ENCODE measurements around the gene ZIC4.

ZIC4 gene

GRCh38 chr3:147417551-147418295 lies 11.4 kb upstream of the ZIC4 start:
- DNase-seq (ENCODE audit: low spot score) = no peak

GRCh38 chr3:147416931-147417330 lies 10.6 kb upstream of the ZIC4 start:
- DNase-seq (ENCODE audit: low spot score) = no peak

- DNase-seq (ENCODE audit: low spot score) = no peak
Measured at GRCh38 chr3:147415874-147416273, 9.5 kb upstream of the ZIC4 start.

- no peak for DNase-seq (ENCODE audit: low spot score)
Measured at GRCh38 chr3:147415286-147415685, 8.9 kb upstream of the ZIC4 start.

- no peak for DNase-seq (ENCODE audit: low spot score)
Measured at GRCh38 chr3:147414390-147415138, 8.2 kb upstream of the ZIC4 start.

GRCh38 chr3:147413686-147414389 lies 7.5 kb upstream of the ZIC4 start:
- DNase-seq (ENCODE audit: low spot score) = no peak

- DNase-seq (ENCODE audit: low spot score) = no peak
Measured at GRCh38 chr3:147412917-147413685, 6.8 kb upstream of the ZIC4 start.

GRCh38 chr3:147412261-147412916 lies 6.0 kb upstream of the ZIC4 start:
- DNase-seq (ENCODE audit: low spot score) = no peak

- no peak for DNase-seq (ENCODE audit: low spot score)
Measured at GRCh38 chr3:147411815-147412241, 5.5 kb upstream of the ZIC4 start.

GRCh38 chr3:147411238-147411814 lies 5.0 kb upstream of the ZIC4 start:
- no peak for DNase-seq (ENCODE audit: low spot score)

- no peak for DNase-seq (ENCODE audit: low spot score)
Measured at GRCh38 chr3:147410526-147411237, 4.3 kb upstream of the ZIC4 start.

GRCh38 chr3:147410116-147410525 lies 3.8 kb upstream of the ZIC4 start:
- DNase-seq (ENCODE audit: low spot score) = no peak

GRCh38 chr3:147409143-147410115 lies 3.1 kb upstream of the ZIC4 start, which contains the start of gene ZIC1:
Gene ZIC1, plus strand, starts transcription at chr3:147409365. Its CDS starts 748 bp downstream, at chr3:147410113.
- DNase-seq (ENCODE audit: low spot score) = no peak

- DNase-seq (ENCODE audit: low spot score) = no peak
Measured at GRCh38 chr3:147408188-147409100, 2.1 kb upstream of the ZIC4 start.

GRCh38 chr3:147407498-147408187 lies 1.3 kb upstream of the ZIC4 start:
- no peak for DNase-seq (ENCODE audit: low spot score)

GRCh38 chr3:147407114-147407497 lies 763 bp upstream of the ZIC4 start:
- DNase-seq (ENCODE audit: low spot score) = no peak

- DNase-seq (ENCODE audit: low spot score) = no peak
Measured at GRCh38 chr3:147405231-147406027, 914 bp downstream of the ZIC4 start.

Measured in GM03348 (cell line).